ENCODE results near the gene DTNB. TPM values are rescaled to one million over a fixed set of nuclear protein-coding genes. Genes with fewer than 3 reads are reported as not detected.

Gene DTNB
- total and polyA plus RNA-seq, 2 donors (not counting 3 experiments of a cell fraction or from before 2014, with no cell fraction given), result 11.5 to 17.0 TPM

- BruUV-seq (replicated peaks), result no TSS peak
- POLR2A ChIA-PET, result no interaction called here
- no peaks in the 10 kb centered on the region for H3K36me3 ChIP-seq (ENCODE audit: control insufficient read depth in 2 of 2, extremely low read depth in 1 of 2, insufficient read depth in 2 of 2, low read length in 2 of 2)
- intact Hi-C loops (cut with micrococcal nuclease), result no loop called here
- H2AFZ ChIP-seq (ENCODE audit: low read depth, low read length), result no peak overlapping the region
- DNase-seq (ENCODE audit: low read depth, low spot score) (no peak), FAIRE-seq (no peak)
- TF ChIP-seq POLR2AphosphoS5 (IDR thresholded peaks at IDR 0.05; ENCODE audit: insufficient read depth, low read depth, low read length), result no peak
- no peak for TF ChIP-seq MAX (IDR thresholded peaks at IDR 0.05; ENCODE audit: insufficient read depth, insufficient read length)
- TF ChIP-seq CTCF (IDR thresholded peaks at IDR 0.05; ENCODE audit: extremely low read depth in 1 of 2, insufficient read depth in 1 of 2, low read depth in 1 of 2, low read length in 2 of 2), result no peak
- no peak for TF ChIP-seq POLR2A (IDR thresholded peaks at IDR 0.05; ENCODE audit: low read depth, low read length)
- no peak for TF ChIP-seq FOS (IDR thresholded peaks at IDR 0.05; ENCODE audit: borderline replicate concordance, insufficient read depth, low read length)
- TF ChIP-seq EZH2 (IDR thresholded peaks at IDR 0.05; ENCODE audit: borderline replicate concordance, low read depth, low read length, severe bottlenecking), result no peak
- no peak for TF ChIP-seq JUN (IDR thresholded peaks at IDR 0.05; ENCODE audit: borderline replicate concordance, insufficient read depth, insufficient read length, low read depth)
- no peak for TF ChIP-seq MYC (IDR thresholded peaks at IDR 0.05; ENCODE audit: low read depth, low read length)
- no peak for TF ChIP-seq GATA2 (IDR thresholded peaks at IDR 0.05; ENCODE audit: insufficient read depth, insufficient read length, low read depth, low read length)
- no peak overlapping the region for H3K9ac ChIP-seq (replicated peaks; ENCODE audit: extremely low read depth, insufficient read depth, low read length)
- H4K20me1 ChIP-seq (replicated peaks; ENCODE audit: control insufficient read depth, extremely low read depth, insufficient read depth, low read length), result no peaks in the 10 kb centered on the region
- no peak overlapping the region for H3K4me2 ChIP-seq (ENCODE audit: insufficient read depth, low read length)
- H3K9me3 ChIP-seq (replicated peaks; ENCODE audit: control insufficient read depth, insufficient read depth, low read length), result no peaks in the 10 kb centered on the region
- H3K27ac ChIP-seq (ENCODE audit: insufficient read depth, low read depth, low read length), result no peak overlapping the region
- H3K9me1 ChIP-seq (replicated peaks; ENCODE audit: control insufficient read depth, extremely low read depth, insufficient read depth, low read length), result no peaks in the 10 kb centered on the region
- dilution Hi-C loops (cut with MboI; ENCODE audit: extremely low pct_ligation_motif_present, low sequenced_read_pairs), result no loop called here
- peaks cover 0 to 5% of the 10 kb centered on the region in 2 experiments for H3K27me3 ChIP-seq (ENCODE audit: control insufficient read depth in 2 of 2, insufficient read depth in 2 of 2, low read length in 2 of 2)
- no peak overlapping the region for H3K4me3 ChIP-seq (replicated peaks in 1 of 3; ENCODE audit: insufficient read depth in 1 of 3, low read depth in 1 of 3, low read length in 3 of 3)
- CTCF ChIA-PET, result interaction anchor here (0.7 to 5.0 kb wide), 2 partner anchors 15 to 18 kb away, joined by 3 to 55 read pairs; no protein-coding TSS in a partner anchor
- no peaks in the 10 kb centered on the region for H3K79me2 ChIP-seq (ENCODE audit: control insufficient read depth, insufficient read depth, low read length)
- peaks cover 2% of the 10 kb centered on the region for H3K4me1 ChIP-seq (ENCODE audit: control insufficient read depth, extremely low read depth, insufficient read depth, low read length)
These were observed 326.1 kb downstream of the DTNB start for GRCh38 chr2:25347205-25347815.
